ENCODE results near the gene FGD4. TPM values are rescaled to one million over a fixed set of nuclear protein-coding genes. Genes with fewer than 3 reads are reported as not detected.
A peak's percentile ranks its signal among the peaks of the same experiment; 100 is the strongest.

Gene FGD4
- total RNA-seq, 1 donor from 2014 or later = 17.2 TPM

GRCh38 chr12:32483993-32484392 is 84.6 kb downstream of the FGD4 start:
- no peak overlapping the region for H3K27ac Mint-ChIP-seq (ENCODE audit: unreplicated experiment)
- DNase-seq (ENCODE audit: low spot score) = no peak
- TF ChIP-seq, protein P1, sequence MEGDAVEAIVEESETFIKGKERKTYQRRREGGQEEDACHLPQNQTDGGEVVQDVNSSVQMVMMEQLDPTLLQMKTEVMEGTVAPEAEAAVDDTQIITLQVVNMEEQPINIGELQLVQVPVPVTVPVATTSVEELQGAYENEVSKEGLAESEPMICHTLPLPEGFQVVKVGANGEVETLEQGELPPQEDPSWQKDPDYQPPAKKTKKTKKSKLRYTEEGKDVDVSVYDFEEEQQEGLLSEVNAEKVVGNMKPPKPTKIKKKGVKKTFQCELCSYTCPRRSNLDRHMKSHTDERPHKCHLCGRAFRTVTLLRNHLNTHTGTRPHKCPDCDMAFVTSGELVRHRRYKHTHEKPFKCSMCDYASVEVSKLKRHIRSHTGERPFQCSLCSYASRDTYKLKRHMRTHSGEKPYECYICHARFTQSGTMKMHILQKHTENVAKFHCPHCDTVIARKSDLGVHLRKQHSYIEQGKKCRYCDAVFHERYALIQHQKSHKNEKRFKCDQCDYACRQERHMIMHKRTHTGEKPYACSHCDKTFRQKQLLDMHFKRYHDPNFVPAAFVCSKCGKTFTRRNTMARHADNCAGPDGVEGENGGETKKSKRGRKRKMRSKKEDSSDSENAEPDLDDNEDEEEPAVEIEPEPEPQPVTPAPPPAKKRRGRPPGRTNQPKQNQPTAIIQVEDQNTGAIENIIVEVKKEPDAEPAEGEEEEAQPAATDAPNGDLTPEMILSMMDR (IDR thresholded peaks at IDR 0.05; ENCODE audit: unreplicated experiment) = no peak
- H3K9me3 Mint-ChIP-seq (ENCODE audit: unreplicated experiment) = no peaks in the 10 kb centered on the region
- H3K4me3 Mint-ChIP-seq (ENCODE audit: unreplicated experiment) = no peak overlapping the region
- H3K4me1 Mint-ChIP-seq (ENCODE audit: unreplicated experiment) = peaks cover 14% of the 10 kb centered on the region
- H3K27me3 Mint-ChIP-seq (ENCODE audit: unreplicated experiment) = no peaks in the 10 kb centered on the region
- no peaks in the 10 kb centered on the region for H3K36me3 Mint-ChIP-seq (ENCODE audit: low read depth, unreplicated experiment)

DNA sequence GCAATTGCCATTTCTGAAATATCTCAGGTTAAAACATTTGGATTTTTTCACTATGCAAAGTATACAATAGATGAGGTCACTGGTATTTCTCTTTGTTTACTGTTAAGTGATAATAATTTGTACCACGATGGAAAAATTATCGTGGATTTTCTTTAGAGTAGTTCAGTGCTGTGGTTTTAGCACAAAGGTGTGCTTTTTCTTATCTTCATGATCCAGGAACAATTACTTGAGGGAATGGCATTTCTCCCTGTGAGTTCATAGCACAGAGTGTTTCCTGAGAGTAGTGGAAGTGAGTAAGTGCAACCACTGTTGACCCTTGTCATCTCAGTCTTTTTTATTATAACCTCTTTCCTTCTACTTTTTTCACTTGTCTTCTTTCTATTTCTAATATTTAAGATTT is 86.8 kb downstream of the FGD4 start:
- Mint-ChIP-seq H3K4me3 (ENCODE audit: unreplicated experiment) (no peak overlapping the region), H3K4me1 (ENCODE audit: unreplicated experiment) (peaks cover 18% of the 10 kb centered on the region), H3K9me3 (ENCODE audit: unreplicated experiment) (no peaks in the 10 kb centered on the region), H3K27ac (ENCODE audit: unreplicated experiment) (peak overlapping the region; percentile 59), H3K27me3 (ENCODE audit: unreplicated experiment) (no peaks in the 10 kb centered on the region), H3K36me3 (ENCODE audit: low read depth, unreplicated experiment) (no peaks in the 10 kb centered on the region)
- DNase-seq (ENCODE audit: low spot score) = no peak
- TF ChIP-seq, protein P1 (IDR thresholded peaks at IDR 0.05; ENCODE audit: unreplicated experiment) = no peak

DNA sequence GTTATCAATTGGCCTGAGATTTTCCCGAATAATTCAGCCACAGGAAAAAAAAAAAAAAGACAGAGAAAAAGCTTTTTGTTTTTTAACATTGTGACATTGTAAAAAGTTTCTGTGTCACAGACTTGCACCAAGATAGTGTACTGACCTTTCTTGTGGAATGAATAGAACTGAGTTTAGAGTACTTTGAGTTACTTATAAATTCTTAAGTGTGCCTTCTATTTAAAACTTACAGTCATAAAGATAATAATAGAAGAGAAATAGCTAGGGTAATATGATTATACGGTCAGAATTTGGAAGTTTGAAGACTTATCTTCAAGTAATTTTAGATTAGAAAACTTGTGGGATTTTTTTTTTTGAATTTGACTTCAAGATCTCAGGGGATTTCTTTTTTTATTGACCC is 88.8 kb downstream of the FGD4 start:
- no peak for DNase-seq (ENCODE audit: low spot score)
- Mint-ChIP-seq H3K4me3 (ENCODE audit: unreplicated experiment) (no peak overlapping the region), H3K27ac (ENCODE audit: unreplicated experiment) (no peak overlapping the region), H3K36me3 (ENCODE audit: low read depth, unreplicated experiment) (no peaks in the 10 kb centered on the region), H3K4me1 (ENCODE audit: unreplicated experiment) (peaks cover 18% of the 10 kb centered on the region), H3K9me3 (ENCODE audit: unreplicated experiment) (no peaks in the 10 kb centered on the region), H3K27me3 (ENCODE audit: unreplicated experiment) (no peaks in the 10 kb centered on the region)
- TF ChIP-seq, protein P1 (IDR thresholded peaks at IDR 0.05; ENCODE audit: unreplicated experiment) = no peak

DNA sequence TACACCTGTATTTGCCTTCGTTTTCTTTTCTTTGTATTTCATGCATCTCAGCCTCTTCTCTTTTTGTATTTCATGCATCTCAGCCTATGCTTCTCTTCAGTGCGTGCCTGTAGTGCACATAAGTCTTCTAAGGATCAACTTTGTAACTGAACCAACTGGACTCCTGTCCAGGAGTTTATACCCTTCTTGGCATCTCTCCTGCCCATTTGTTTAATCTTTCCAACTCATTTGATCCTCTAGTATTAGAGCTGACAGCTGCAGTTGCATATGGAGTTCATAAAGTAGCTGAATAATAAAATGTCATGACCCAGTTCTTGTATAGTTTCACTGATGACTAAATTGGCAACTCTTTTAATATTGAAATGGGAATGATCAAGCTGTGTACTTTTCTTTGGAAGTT is 89.7 kb downstream of the FGD4 start:
- Mint-ChIP-seq H3K9me3 (ENCODE audit: unreplicated experiment) (no peaks in the 10 kb centered on the region), H3K36me3 (ENCODE audit: low read depth, unreplicated experiment) (no peaks in the 10 kb centered on the region), H3K4me3 (ENCODE audit: unreplicated experiment) (no peak overlapping the region), H3K27ac (ENCODE audit: unreplicated experiment) (no peak overlapping the region), H3K27me3 (ENCODE audit: unreplicated experiment) (no peaks in the 10 kb centered on the region), H3K4me1 (ENCODE audit: unreplicated experiment) (peaks cover 14% of the 10 kb centered on the region)
- no peak for DNase-seq (ENCODE audit: low spot score)
- TF ChIP-seq, protein P1 (IDR thresholded peaks at IDR 0.05; ENCODE audit: unreplicated experiment) = no peak

GRCh38 chr12:32490801-32491200 is 91.4 kb downstream of the FGD4 start:
- H3K4me1 Mint-ChIP-seq (ENCODE audit: unreplicated experiment) = peaks cover 11% of the 10 kb centered on the region
- TF ChIP-seq, protein P1 (IDR thresholded peaks at IDR 0.05; ENCODE audit: unreplicated experiment) = no peak
- H3K9me3 Mint-ChIP-seq (ENCODE audit: unreplicated experiment) = no peaks in the 10 kb centered on the region
- H3K36me3 Mint-ChIP-seq (ENCODE audit: low read depth, unreplicated experiment) = no peaks in the 10 kb centered on the region
- no peaks in the 10 kb centered on the region for H3K27me3 Mint-ChIP-seq (ENCODE audit: unreplicated experiment)
- H3K4me3 Mint-ChIP-seq (ENCODE audit: unreplicated experiment) = no peak overlapping the region
- no peak for DNase-seq (ENCODE audit: low spot score)
- H3K27ac Mint-ChIP-seq (ENCODE audit: unreplicated experiment) = no peak overlapping the region
